K562 (cell line): ENCODE data around the gene MLX.

ENCODE experiments used
- BACH1 ChIP-seq: fragments of 200-800 bp; sonication (Bioruptor generic); IDR thresholded peaks from 2 replicates; pipeline ENCODE4 v1.6.1; 2016; ENCODE audit warnings: missing genetic modification characterization, missing compliant biosample characterization
- CGGBP1 ChIP-seq: fragments of 250-450 bp; sonication (Bioruptor Pico); IDR thresholded peaks from 2 replicates; pipeline ENCODE4 v1.9.0; 2021; ENCODE audit warnings: mild to moderate bottlenecking
- CTCF ChIP-seq, 3 experiments: IDR thresholded peaks in 2 of 3; conservative IDR thresholded peaks in 1 of 3; 2 replicates each; pipeline ENCODE4 v1.5.1; 2011 to 2012; ENCODE audit warnings: low read length in 3 of 3, mild to moderate bottlenecking in 3 of 3, control low read depth in 2 of 3, improper control_type of control experiment in 1 of 3, inconsistent platforms in 1 of 3, low read depth in 1 of 3, mixed read lengths in 1 of 3, moderate library complexity in 1 of 3; ENCODE audit not compliant: insufficient read depth in 2 of 3
- E2F3 ChIP-seq: fragments of 250-450 bp; sonication (Bioruptor Pico); IDR thresholded peaks from 2 replicates; pipeline ENCODE4 v1.4.0; 2020; ENCODE audit warnings: mild to moderate bottlenecking
- EP400 ChIP-seq: fragments of 450-650 bp; IDR thresholded peaks from 2 replicates; pipeline ENCODE4 v1.6.1; 2017; ENCODE audit warnings: antibody characterized with exemption, mild to moderate bottlenecking, moderate library complexity
- ETS1 ChIP-seq: conservative IDR thresholded peaks from 2 replicates; pipeline ENCODE4 v1.6.1; 2011; ENCODE audit warnings: low read depth, mild to moderate bottlenecking, low read length; ENCODE audit not compliant: control insufficient read depth
- EZH2 ChIP-seq: IDR thresholded peaks from 2 replicates; pipeline ENCODE4 v1.6.1; 2012; ENCODE audit warnings: low read depth, mild to moderate bottlenecking, inconsistent platforms, low read length, borderline replicate concordance
- JUND ChIP-seq, 2 experiments: IDR thresholded peaks; 2 replicates in 1 of 2; 3 replicates in 1 of 2; pipeline ENCODE4 v1.6.1; 2011; ENCODE audit warnings: borderline replicate concordance in 2 of 2, low read depth in 2 of 2, low read length in 2 of 2, improper control_type of control experiment in 1 of 2, missing biosample characterization in 1 of 2, missing genetic modification characterization in 1 of 2, missing genetic modification reagents in 1 of 2
- L3MBTL2 ChIP-seq: fragments of 450-650 bp; IDR thresholded peaks from 2 replicates; pipeline ENCODE4 v1.6.1; 2016; ENCODE audit warnings: mild to moderate bottlenecking, moderate library complexity
- SIX5 ChIP-seq, 2 experiments: IDR thresholded peaks; 2 replicates each; pipeline ENCODE4 v1.6.1; 2011; ENCODE audit warnings: low read length in 2 of 2, borderline replicate concordance in 1 of 2, low read depth in 1 of 2, mild to moderate bottlenecking in 1 of 2, moderate library complexity in 1 of 2; ENCODE audit not compliant: insufficient read depth in 1 of 2
- SRSF1 ChIP-seq: fragments of 200-400 bp; formaldehyde crosslinking; IDR thresholded peaks from 2 replicates; pipeline ENCODE4 v1.6.1; 2017; ENCODE audit warnings: mild to moderate bottlenecking, low read depth, low read length, moderate library complexity
- ZC3H4 ChIP-seq: sonication (generic); formaldehyde crosslinking; IDR thresholded peaks from 2 replicates; pipeline ENCODE4 v1.9.0; 2021; ENCODE audit warnings: missing genetic modification reagents, borderline replicate concordance
- ZNF592 ChIP-seq: fragments of 450-650 bp; IDR thresholded peaks from 2 replicates; pipeline ENCODE4 v1.6.1; 2017; ENCODE audit warnings: antibody characterized with exemption, mild to moderate bottlenecking

GRCh38 chr17:42547001-42547461 is 19.9 kb upstream of the MLX start:
- TF ChIP-seq ZC3H4 (CRISPR knock-in tag) (no peak), SRSF1 (no peak), JUND (IDR thresholded peaks at IDR 0.05; ENCODE audit: borderline replicate concordance, low read depth, low read length) (no peak), JUND (tag; IDR thresholded peaks at IDR 0.05; ENCODE audit: borderline replicate concordance, low read depth, low read length) (no peak), E2F3 (CRISPR knock-in tag) (no peak), CGGBP1 (CRISPR knock-in tag) (no peak), EZH2 (no peak), ETS1 (no peak), L3MBTL2 (no peak), ZNF592 (no peak), SIX5 (IDR thresholded peaks at IDR 0.05; ENCODE audit: borderline replicate concordance in 1 of 2, insufficient read depth in 1 of 2, low read depth in 1 of 2, low read length in 2 of 2) (no peak), EP400 (no peak), BACH1 (tag) (no peak), CTCF (IDR thresholded peaks at IDR 0.05 in 2 of 3, conservative IDR thresholded peaks at IDR 0.05 in 1 of 3; ENCODE audit: insufficient read depth in 2 of 3, low read depth in 1 of 3, low read length in 3 of 3) (no peak)
